K562 (cell line): ENCODE results near the gene SLC38A10. TPM values are rescaled to one million over a fixed set of nuclear protein-coding genes. Genes with fewer than 3 reads are reported as not detected.
A peak's percentile ranks its signal among the peaks of the same experiment; 100 is the strongest.

ENCODE experiments used
- DNMT1 ChIP-seq: fragments of 450-650 bp; IDR thresholded peaks from 2 replicates; pipeline ENCODE4 v1.6.1; 2016; ENCODE audit warnings: antibody characterized with exemption, mild to moderate bottlenecking
- MYBL2 ChIP-seq, 2 experiments: fragments of 450-650 bp in 1 of 2; sonication (generic) in 1 of 2; formaldehyde crosslinking in 1 of 2; IDR thresholded peaks; 2 replicates each; pipeline versions ENCODE4 v1.6.1 to v1.8.1; 2017 to 2022; ENCODE audit warnings: borderline replicate concordance in 1 of 2, inconsistent platforms in 1 of 2, low read depth in 1 of 2, mild to moderate bottlenecking in 1 of 2, missing genetic modification reagents in 1 of 2, moderate library complexity in 1 of 2
- TEAD1 ChIP-seq, 2 experiments: fragments of 450-650 bp in 1 of 2; sonication (generic) in 1 of 2; formaldehyde crosslinking; IDR thresholded peaks; 2 replicates each; pipeline versions ENCODE4 v1.4.0 to v1.8.0; 2020 to 2022; ENCODE audit warnings: mild to moderate bottlenecking in 2 of 2, missing genetic modification reagents in 1 of 2
- polyA plus RNA-seq, 8 experiments: library from polyadenylated mRNA; depleted of rRNA in 4 of 8; stranded (reverse) in 5 of 8; unstranded in 3 of 8; fragments of >200 nt; fragmentation: Nextera tagmentation in 2 of 8; fragmentation: Illumina TruSeq in 1 of 8; extraction: Ambion mirVana in 2 of 8; extraction: Trizol in 1 of 8; gene quantifications; 2 replicates each; pipeline versions ENCODE4 v1.2.1 to v1.2.3, GENCODE V29; 2011 to 2014; ENCODE audit warnings: inconsistent platforms in 1 of 8, missing spikeins in 1 of 8
- total RNA-seq, 7 experiments: library from RNA; depleted of rRNA in 6 of 7; stranded (reverse); fragments of >200 nt in 6 of 7; fragmentation: Illumina TruSeq in 2 of 7; extraction: Trizol in 2 of 7; gene quantifications; 2 replicates each; pipeline versions ENCODE4 v1.2.1 to v1.2.3, GENCODE V29; 2011 to 2021; ENCODE audit warnings: low replicate concordance in 1 of 7
- TF ChIP-seq, protein P1 (sequence below): sonication (generic); formaldehyde crosslinking; IDR thresholded peaks from 2 replicates; pipeline ENCODE4 v1.8.0; 2022; ENCODE audit warnings: mild to moderate bottlenecking, missing genetic modification reagents
- TF ChIP-seq, protein P2 (sequence below): fragments of 450-650 bp; IDR thresholded peaks from 2 replicates; pipeline ENCODE4 v1.6.1; 2016; ENCODE audit warnings: low read depth
- TF ChIP-seq, protein P3 (sequence below): fragments of 450-650 bp; IDR thresholded peaks from 2 replicates; pipeline ENCODE4 v1.6.1; 2016; ENCODE audit warnings: borderline replicate concordance
- TF ChIP-seq, protein P4 (sequence below): fragments of 250-450 bp; sonication (Bioruptor Pico); IDR thresholded peaks from 2 replicates; pipeline ENCODE4 v1.8.0; 2021; ENCODE audit warnings: borderline replicate concordance, mild to moderate bottlenecking, moderate library complexity; ENCODE audit not compliant: poor library complexity, severe bottlenecking
- TF ChIP-seq, protein P5 (sequence below), 2 experiments: fragments of 200-800 bp in 1 of 2; sonication (Bioruptor generic) in 1 of 2; sonication (generic) in 1 of 2; formaldehyde crosslinking in 1 of 2; IDR thresholded peaks in 1 of 2; conservative IDR thresholded peaks in 1 of 2; 2 replicates each; pipeline versions ENCODE4 v1.5.0 to v1.6.1; 2016 to 2020; ENCODE audit warnings: missing compliant biosample characterization in 1 of 2, missing genetic modification characterization in 1 of 2, missing genetic modification reagents in 1 of 2
- TF ChIP-seq, protein P6 (sequence below): sonication (generic); formaldehyde crosslinking; IDR thresholded peaks from 2 replicates; pipeline ENCODE4 v1.8.1; 2023; ENCODE audit warnings: mild to moderate bottlenecking, missing genetic modification reagents, moderate library complexity

SLC38A10 gene
- total and polyA plus RNA-seq, 9 of the 15 experiments (the other 6 are each of a cell fraction or from before 2014, with no cell fraction given): 0.45 to 54.2 (median 13.8) TPM

DNA sequence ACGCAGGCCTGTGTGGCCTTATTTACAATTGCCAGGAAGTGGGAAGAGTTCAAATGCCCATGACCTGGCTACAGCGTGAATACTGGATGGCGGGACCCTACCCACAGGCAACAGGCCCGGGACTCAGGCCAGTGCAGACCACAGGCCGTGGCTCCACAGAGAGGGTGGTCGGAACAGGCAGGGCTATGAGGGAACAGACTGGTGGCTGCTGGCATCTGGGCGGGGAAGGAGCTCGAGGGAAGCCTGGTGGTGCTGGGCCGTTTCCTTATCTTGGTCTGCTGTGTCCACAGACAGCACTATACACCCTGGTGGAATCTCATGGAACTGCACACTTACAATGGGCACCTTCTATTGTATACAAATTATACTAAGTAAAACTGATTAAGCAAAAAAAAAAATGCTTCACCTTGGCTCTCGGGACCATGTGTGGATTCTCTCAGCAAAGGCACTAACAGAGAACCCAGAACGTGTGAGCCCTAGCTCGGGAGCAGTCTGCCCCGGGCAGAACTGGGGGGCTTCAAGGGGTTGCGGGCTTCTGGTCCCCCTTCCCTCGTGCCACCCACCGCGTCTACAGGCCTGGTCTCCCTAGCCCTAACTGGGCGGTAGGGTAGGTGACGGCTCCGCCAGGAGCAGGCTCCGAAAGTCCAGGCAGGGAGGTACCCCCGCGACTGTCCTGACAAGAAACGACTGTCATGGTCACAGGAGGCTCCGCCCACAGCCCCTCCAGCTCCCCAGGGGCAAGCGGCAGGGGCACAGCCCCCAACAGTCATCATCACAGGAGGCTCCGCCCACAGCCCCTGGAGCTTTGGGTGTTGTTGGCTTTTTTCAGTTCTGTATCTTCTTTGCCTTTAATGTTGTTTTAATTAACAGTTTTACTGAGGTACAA is 94.2 kb downstream of the SLC38A10 start (continued):
- TF ChIP-seq, protein P1, sequence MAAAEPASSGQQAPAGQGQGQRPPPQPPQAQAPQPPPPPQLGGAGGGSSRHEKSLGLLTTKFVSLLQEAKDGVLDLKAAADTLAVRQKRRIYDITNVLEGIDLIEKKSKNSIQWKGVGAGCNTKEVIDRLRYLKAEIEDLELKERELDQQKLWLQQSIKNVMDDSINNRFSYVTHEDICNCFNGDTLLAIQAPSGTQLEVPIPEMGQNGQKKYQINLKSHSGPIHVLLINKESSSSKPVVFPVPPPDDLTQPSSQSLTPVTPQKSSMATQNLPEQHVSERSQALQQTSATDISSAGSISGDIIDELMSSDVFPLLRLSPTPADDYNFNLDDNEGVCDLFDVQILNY (CRISPR knock-in tag): no peak
- TF ChIP-seq, protein P2, sequence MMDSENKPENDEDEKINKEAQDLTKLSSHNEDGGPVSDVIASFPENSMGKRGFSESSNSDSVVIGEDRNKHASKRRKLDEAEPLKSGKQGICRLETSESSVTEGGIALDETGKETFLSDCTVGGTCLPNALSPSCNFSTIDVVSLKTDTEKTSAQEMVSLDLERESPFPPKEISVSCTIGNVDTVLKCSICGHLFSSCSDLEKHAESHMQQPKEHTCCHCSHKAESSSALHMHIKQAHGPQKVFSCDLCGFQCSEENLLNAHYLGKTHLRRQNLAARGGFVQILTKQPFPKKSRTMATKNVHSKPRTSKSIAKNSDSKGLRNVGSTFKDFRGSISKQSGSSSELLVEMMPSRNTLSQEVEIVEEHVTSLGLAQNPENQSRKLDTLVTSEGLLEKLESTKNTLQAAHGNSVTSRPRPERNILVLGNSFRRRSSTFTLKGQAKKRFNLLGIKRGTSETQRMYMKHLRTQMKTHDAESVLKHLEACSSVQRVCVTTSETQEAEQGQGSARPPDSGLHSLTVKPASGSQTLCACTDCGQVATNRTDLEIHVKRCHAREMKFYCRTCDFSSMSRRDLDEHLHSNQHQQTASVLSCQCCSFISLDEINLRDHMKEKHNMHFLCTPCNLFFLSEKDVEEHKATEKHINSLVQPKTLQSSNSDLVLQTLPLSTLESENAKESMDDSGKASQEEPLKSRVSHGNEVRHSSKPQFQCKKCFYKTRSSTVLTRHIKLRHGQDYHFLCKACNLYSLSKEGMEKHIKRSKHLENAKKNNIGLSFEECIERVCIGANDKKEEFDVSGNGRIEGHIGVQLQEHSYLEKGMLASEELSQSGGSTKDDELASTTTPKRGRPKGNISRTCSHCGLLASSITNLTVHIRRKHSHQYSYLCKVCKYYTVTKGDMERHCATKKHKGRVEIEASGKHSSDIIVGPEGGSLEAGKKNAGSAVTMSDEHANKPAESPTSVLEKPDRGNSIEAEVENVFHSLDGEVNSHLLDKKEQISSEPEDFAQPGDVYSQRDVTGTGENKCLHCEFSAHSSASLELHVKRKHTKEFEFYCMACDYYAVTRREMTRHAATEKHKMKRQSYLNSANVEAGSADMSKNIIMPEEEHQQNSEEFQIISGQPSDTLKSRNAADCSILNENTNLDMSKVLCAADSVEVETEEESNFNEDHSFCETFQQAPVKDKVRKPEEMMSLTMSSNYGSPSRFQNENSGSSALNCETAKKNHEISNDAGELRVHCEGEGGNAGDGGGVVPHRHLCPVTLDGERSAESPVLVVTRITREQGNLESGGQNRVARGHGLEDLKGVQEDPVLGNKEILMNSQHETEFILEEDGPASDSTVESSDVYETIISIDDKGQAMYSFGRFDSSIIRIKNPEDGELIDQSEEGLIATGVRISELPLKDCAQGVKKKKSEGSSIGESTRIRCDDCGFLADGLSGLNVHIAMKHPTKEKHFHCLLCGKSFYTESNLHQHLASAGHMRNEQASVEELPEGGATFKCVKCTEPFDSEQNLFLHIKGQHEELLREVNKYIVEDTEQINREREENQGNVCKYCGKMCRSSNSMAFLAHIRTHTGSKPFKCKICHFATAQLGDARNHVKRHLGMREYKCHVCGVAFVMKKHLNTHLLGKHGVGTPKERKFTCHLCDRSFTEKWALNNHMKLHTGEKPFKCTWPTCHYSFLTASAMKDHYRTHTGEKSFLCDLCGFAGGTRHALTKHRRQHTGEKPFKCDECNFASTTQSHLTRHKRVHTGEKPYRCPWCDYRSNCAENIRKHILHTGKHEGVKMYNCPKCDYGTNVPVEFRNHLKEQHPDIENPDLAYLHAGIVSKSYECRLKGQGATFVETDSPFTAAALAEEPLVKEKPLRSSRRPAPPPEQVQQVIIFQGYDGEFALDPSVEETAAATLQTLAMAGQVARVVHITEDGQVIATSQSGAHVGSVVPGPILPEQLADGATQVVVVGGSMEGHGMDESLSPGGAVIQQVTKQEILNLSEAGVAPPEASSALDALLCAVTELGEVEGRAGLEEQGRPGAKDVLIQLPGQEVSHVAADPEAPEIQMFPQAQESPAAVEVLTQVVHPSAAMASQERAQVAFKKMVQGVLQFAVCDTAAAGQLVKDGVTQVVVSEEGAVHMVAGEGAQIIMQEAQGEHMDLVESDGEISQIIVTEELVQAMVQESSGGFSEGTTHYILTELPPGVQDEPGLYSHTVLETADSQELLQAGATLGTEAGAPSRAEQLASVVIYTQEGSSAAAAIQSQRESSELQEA: no peak
- TF ChIP-seq, protein P3, sequence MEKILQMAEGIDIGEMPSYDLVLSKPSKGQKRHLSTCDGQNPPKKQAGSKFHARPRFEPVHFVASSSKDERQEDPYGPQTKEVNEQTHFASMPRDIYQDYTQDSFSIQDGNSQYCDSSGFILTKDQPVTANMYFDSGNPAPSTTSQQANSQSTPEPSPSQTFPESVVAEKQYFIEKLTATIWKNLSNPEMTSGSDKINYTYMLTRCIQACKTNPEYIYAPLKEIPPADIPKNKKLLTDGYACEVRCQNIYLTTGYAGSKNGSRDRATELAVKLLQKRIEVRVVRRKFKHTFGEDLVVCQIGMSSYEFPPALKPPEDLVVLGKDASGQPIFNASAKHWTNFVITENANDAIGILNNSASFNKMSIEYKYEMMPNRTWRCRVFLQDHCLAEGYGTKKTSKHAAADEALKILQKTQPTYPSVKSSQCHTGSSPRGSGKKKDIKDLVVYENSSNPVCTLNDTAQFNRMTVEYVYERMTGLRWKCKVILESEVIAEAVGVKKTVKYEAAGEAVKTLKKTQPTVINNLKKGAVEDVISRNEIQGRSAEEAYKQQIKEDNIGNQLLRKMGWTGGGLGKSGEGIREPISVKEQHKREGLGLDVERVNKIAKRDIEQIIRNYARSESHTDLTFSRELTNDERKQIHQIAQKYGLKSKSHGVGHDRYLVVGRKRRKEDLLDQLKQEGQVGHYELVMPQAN: no peak
- TF ChIP-seq TEAD1 (CRISPR knock-in tag; IDR thresholded peaks at IDR 0.05) (peak in 1 of 2 experiments; percentile 50; a peak in 1 of 4 replicates), DNMT1 (no peak), MYBL2 (IDR thresholded peaks at IDR 0.05; ENCODE audit: low read depth) (no peak), MYBL2 (CRISPR knock-in tag; IDR thresholded peaks at IDR 0.05; ENCODE audit: borderline replicate concordance) (no peak)
- TF ChIP-seq, protein P4, sequence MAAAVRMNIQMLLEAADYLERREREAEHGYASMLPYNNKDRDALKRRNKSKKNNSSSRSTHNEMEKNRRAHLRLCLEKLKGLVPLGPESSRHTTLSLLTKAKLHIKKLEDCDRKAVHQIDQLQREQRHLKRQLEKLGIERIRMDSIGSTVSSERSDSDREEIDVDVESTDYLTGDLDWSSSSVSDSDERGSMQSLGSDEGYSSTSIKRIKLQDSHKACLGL: no peak
- TF ChIP-seq, protein P5, sequence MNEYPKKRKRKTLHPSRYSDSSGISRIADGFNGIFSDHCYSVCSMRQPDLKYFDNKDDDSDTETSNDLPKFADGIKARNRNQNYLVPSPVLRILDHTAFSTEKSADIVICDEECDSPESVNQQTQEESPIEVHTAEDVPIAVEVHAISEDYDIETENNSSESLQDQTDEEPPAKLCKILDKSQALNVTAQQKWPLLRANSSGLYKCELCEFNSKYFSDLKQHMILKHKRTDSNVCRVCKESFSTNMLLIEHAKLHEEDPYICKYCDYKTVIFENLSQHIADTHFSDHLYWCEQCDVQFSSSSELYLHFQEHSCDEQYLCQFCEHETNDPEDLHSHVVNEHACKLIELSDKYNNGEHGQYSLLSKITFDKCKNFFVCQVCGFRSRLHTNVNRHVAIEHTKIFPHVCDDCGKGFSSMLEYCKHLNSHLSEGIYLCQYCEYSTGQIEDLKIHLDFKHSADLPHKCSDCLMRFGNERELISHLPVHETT (CRISPR knock-in tag; conservative IDR thresholded peaks at IDR 0.05 in 1 of 2, IDR thresholded peaks at IDR 0.05 in 1 of 2): no peak
- TF ChIP-seq, protein P6, sequence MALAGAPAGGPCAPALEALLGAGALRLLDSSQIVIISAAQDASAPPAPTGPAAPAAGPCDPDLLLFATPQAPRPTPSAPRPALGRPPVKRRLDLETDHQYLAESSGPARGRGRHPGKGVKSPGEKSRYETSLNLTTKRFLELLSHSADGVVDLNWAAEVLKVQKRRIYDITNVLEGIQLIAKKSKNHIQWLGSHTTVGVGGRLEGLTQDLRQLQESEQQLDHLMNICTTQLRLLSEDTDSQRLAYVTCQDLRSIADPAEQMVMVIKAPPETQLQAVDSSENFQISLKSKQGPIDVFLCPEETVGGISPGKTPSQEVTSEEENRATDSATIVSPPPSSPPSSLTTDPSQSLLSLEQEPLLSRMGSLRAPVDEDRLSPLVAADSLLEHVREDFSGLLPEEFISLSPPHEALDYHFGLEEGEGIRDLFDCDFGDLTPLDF: no peak
